ENCODE results near the gene NSMF.

The NSMF gene

DNA sequence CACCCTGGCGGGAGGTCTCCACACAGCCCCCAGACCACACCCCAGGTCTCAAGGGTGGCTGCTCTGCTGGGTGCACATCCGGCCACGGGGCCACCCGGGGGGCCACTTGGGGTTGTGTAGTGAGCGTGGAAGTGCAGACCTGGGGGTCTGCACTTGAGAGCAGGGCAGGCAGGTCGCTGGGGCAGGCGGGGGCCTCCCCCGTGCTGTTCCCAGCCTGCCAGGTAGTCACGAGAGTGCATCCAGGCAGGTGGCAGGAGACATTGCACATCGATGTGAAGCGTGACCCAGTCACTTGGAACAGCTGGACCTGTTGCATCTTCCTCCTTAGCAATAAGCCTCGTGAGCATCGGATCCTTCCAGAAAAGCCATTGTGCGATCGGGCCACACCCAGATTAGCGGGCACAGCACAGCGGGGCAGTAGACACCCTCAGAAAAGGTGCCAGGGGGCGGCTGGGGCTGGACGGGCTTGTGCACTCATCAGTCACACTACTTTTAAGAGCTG, 13.2 kb downstream of the NSMF start:
- DNase-seq (ENCODE audit: low read depth in 2 of 2), result no peak

DNA sequence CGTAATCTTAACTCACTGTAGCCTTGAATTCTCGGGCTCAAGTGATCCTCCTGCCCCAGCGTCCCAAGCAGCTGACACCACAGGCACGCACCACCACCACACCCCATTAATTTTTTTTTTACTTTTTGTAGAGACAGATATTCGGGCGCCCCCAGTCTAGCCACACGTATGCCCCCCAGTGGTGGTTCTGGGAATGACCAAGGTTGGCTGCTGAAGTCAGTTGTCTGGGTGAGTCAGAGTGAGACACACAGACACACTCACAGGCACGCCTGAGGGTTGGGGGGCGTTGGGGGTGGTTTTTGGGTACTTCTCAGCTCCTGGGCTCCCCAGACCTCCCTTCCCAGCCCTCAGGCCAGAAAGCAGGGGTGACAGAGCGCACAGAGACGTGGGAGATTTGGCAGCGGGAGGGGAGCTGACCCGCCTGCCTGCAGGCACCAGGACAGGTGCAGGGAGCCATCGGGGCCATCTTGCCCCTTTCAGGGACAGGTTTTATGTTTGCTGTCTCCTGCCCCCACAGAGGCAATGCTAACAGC, 13.8 kb downstream of the NSMF start:
- peak; percentile 68 to 75 for DNase-seq (ENCODE audit: low read depth in 2 of 2)

DNA sequence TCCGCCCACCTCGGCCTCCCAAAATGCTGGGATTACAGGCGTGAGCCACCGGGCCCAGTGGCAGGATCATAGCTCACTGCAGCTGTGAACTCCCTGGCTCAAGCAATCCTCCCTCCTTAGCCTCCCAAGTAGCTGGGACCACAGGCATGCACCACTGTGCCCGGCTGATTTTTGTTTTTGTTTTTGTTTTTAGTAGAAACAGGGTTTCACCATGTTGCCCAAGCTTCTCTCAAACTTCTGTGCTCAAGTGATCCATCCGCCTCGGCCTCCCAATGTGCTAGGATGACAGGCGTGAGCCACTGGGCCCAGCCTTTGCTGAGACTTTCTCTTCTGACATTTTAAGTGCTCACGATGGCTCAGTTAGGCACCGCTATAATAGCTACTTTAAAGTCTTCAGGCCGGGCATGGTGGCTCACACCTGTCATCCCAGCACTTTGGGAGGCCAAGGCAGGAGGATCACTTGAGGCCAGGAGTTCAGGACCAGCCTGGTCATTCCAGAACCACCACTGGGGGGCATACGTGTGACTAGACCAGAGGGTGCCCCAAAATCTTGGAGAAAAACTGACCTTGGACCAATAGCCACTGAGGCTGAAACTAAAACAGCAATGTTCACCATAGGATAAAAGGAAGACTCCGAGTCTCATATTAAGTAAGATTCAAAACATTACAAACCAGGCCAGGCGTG, 14.9 kb downstream of the NSMF start:
- DNase-seq (ENCODE audit: low read depth in 2 of 2), result no peak

DNA sequence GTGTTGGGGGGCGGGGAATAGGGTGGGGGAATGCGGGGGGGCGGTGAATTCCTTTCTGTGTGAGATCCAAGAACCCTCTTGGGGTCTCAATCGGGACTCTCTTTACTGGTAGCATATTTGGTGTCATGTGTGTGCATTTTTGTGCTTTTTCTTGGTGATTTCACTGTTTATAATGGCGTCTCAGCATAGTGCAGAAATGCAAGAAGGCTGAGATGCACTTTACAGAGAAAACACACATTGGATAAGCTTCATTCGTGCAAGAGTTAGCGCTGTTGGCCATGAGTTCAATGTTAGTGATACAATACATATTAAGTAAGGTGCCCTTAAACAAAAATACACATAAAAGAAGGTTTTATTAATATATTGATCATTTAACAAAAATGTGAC, 17.2 kb downstream of the NSMF start:
- no peak for DNase-seq (ENCODE audit: low read depth in 2 of 2)

DNA sequence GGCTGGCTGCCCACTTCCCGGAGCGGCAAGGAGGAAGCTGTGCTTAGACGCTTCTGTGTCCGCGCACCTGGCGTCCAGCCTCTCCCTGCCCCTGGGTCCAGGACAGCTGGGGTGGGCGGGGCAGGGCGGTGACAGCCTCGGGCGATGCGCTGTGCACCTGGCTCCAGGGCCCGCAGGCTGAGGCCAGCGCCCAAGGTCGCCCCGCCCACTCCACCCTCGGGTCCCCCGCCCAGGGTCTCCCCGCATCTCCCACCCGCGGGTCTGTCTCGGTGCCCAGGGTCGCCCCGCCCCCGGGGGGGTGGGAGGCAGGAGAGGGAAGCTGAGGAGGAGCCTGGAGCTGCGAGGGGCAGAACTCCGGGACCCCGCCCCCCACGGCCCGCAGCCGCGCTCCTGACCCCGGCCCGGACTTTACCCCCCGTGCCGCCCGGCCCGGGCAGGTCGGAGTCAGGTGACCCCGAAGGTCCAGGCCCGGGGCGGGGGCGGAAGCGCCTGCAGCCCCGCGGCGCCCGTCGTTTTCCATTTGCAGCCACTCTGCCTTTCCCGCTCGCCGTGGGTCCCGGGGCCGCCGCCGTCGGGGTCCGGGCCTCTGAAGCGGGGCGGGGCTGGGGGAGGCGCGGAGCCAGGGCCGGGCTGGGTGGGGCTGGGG, 17.7 kb downstream of the NSMF start, which contains the start of gene ENTPD8:
TSS of gene ENTPD8 (minus strand) at position 69 of the 646 bp plus-strand sequence. CDS start 3,072 bp downstream, outside the sequence.
- DNase-seq (ENCODE audit: low read depth in 2 of 2), result no peak

DNA sequence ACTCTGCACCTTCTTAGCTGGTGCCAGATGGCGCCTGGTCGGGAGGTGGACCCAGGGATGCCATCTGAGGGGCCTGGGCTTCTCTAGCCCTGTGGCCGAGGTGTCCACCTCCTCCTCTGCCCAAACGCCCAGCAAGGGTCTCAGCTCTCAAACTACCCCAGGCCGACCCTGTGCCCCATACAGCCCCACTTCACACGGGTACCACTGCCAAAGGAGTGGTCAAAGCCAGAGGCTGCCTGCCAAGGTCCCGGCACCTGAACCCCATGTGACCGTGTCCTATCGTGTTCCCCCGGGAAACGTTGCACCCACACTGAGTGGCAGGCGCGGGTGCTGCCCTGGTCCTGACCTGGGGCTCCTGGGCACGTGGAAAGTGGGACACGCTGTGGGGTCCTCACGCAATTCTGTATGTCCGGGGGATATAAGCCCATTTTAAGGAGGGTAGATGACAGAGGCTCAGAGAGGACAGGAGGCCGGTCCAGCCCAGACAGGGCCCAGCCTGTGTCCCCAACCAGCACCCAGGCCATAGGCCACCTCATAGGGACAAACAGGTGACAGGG, 19.9 kb downstream of the NSMF start:
- DNase-seq (ENCODE audit: low read depth in 2 of 2), result no peak

DNA sequence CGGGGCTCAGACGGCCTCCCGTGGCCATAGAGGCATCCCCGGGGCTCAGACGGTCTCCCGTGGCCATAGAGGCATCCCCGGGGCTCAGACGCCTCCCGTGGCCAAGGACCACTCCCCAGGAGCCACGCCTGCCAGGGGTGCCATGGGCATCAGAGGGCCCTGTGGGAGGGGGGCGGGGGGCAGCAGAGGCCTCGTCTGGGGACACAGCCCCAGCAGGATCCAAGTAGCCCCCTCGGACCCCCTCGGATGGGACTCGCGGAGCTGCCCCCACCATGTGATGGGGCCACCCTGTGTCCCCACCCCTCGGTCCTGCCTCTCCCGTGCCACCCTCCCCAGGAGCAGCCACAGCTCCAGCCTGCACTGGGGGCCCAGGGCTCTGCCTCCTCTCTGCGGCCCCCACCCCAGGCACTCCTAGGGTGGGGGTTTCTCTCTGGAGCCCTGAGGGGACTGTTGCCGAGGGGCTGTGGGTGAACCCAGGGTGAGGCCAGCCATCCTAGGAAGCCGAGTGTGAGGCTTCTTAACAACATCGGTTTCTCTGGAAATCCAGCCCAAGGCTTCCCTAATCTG, 20.5 kb downstream of the NSMF start:
- DNase-seq (ENCODE audit: low read depth in 2 of 2), result no peak

DNA sequence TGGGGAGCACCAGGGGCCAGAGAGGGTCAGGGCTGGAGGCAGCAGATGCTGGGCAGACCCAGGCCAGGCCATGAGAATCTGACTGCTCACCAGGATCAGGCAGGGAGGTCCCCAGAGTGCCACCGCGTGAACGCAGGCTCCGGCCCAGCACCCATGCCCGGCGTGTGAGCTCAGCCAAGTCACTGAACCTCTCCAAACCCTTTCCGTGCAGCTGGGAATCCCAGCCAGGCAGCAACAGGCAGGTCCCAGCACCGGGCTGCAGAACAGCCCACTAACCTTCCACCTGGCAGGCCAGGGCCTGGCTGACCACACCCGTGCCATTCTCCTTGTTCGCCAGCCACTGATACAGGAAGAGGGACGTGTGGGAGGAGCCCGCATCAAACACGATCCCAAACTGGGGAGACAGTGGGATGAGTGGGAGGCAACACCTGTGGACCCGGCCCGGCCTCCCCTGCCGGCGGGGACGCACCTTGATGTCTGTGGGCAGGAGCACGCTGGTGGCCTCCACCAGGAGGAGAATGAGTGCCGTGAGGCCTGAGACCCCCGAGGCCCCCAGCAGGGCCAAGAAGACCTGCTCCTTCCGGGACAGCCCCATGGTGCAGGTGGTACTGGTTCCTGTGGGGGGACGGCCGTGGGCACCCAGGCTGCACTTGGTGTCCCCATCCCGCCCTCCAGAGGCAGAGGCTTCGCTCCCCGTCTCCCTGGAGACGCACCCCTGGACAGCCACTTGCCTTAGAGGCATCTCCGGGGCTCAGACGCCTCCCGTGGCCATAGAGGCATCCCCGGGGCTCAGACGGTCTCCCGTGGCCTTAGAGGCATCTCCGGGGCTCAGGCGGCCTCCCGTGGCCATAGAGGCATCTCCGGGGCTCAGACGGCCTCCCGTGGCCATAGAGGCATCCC, 21.2 kb downstream of the NSMF start:
- DNase-seq (ENCODE audit: low read depth in 2 of 2), result no peak

DNA sequence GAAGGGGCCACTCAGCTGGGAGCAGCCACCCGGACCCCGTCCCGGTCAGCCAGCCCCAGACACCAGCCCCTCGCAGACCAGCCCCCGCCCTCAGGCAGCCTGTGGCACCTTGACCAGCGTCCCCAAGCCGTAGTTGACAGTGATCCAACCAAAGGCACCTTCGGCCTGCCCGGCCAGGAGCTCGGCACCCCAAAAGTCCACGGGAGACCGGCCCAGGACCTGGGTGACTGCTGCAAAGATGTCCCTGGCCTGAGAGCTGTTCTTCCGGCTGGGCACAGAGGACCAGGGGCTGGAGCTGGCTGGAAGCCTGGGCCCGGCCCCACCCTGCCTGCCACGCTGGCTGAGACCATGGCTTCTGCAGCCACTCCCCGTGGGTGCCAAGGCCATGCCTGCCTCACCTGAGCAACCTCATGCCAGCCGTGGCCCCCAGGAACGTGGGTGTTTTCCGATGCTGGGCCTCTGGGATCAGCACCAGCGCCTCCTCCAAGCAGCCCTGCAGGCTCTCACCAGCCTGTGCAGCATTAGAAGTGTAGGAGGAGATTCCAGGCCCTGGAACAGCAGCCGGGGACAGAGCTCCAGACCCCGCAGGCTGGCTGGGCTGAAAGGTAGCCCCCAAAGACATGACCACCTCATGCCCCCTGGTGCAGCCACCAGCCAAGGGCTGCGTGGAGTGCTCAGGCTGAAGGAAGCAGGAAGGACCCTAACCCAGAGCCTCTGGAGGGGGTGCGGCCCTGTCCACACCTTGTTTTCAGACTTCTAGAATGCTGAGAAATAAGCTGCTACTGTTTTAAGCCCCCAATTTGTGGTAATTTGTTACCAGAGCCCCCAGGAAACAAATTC, 22.2 kb downstream of the NSMF start:
- DNase-seq (ENCODE audit: low read depth in 2 of 2), result no peak

DNA sequence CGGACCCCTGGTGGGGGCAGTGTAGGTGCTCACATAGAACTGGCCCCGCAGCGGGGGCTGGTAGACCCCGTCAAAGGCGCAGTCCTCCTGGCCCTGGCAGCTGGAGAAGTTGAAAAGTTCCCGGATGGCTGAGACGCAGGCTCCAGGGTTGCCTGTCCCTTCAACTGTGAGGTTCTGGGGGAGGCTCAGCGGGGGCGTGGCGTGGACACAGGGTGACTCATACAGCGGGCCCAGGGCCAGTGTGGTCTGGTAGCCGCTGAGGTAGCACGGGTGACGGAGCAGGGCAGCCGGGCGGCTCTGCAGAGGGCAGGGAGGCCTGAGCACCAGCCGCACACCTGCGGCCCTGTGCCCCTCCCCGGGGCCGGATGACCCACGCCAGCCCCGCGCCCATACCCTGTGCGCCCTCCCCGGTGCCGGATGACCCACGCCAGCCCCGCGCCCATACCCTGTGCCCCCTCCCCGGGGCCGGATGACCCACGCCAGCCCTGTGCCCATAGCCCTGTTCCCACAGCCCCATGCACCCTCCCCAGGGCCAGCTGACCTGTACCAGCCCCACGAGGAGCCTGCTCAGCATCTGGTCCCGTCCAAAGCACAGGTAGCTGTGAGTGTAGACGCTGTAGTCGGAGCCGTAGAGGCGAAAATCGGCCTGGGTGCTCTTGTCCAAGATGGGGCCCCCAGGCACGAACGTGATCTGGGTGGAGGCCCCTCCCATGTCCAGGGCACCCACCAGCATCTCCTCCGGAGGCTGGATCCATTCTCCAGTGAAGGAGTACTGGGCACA, 23.0 kb downstream of the NSMF start:
- no peak for DNase-seq (ENCODE audit: low read depth in 2 of 2)

DNA sequence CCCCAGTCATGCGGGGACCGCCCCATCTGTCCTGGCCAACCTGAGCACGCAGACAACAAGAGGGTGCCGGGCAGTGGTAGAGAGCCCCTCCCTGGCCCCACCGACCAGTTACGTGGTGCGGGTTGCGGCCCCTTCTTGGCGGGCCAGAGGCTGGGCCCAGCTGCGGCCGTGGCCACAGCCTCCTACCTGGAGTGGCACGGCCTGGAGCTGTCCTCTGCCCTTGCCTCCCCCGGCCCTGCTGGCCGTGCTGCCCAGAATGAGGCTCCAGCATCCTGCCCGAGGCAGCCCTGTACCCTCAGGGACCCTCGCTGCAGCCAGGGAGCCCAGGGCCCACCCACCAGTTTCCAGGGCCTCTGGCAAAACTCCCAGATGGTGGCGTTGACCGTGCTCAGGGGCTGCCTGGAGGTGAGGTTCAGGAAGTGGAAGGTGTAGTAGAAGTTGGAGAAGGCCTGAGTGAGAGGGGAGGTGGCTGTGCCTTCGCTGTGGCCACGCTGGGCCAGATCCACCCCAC, 23.7 kb downstream of the NSMF start:
- DNase-seq (ENCODE audit: low read depth in 2 of 2), result no peak

DNA sequence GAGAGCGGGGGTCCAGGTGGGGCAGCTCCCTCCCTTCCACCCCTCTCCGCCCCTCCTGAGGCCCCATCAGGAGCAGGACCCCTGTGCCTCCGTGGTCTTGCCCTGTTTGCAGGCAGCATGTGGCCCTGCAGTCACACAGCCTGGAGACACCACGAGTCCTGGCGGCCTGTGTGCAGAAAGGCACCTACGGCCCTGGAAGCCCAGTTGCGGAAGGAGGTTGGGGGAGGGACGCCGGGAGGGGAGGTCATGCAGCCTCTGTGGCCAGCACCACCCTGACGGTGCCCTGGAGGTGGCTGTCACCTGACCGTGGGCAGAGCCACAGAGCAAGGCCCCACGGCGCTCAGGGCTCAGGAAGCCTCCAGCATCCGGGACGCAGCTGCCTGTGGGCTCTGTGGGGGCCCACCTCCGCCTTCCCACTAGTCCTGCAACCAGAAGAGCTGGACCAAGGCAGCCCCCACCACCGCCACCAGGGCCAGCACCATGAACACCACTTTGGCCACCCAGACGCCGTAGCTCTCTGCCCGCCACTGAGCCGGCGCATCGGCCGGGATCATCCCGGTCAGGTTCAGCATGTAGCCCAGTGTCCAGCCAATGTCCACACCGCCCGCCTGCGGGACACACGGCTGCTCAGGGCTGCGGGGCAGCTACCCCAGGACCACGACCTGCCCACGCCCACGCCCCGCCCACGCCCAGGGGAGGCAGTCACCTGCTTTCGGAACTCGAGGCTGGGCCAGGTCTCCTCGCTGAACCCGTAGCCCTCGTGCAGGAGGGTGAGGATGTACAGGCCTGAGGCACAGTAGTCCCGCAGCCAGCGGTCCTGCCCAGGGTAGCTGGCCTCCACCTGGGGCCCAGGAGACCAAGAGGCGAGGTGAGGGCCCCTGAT, 24.4 kb downstream of the NSMF start:
- DNase-seq (ENCODE audit: low read depth in 2 of 2), result no peak

DNA sequence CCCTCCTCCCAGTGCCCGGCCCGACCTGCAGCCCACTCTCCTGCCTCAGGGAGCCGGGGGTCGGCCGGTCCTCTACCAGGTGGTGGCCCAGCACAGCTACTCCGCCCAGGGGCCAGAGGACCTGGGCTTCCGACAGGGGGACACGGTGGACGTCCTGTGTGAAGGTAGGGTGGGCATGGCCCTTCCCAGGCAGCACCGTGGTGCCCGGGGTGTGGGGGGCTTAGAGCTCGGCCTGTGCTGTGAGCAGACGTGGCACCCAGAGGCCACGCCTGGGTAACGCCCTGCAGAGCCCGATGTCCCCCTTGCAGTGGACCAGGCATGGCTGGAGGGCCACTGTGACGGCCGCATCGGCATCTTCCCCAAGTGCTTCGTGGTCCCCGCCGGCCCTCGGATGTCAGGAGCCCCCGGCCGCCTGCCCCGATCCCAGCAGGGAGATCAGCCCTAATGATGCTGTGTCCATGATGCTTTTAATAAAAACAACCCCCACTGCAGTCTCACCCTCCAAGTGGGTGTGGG, 25.2 kb downstream of the NSMF start:
- DNase-seq (ENCODE audit: low read depth in 2 of 2), result no peak

DNA sequence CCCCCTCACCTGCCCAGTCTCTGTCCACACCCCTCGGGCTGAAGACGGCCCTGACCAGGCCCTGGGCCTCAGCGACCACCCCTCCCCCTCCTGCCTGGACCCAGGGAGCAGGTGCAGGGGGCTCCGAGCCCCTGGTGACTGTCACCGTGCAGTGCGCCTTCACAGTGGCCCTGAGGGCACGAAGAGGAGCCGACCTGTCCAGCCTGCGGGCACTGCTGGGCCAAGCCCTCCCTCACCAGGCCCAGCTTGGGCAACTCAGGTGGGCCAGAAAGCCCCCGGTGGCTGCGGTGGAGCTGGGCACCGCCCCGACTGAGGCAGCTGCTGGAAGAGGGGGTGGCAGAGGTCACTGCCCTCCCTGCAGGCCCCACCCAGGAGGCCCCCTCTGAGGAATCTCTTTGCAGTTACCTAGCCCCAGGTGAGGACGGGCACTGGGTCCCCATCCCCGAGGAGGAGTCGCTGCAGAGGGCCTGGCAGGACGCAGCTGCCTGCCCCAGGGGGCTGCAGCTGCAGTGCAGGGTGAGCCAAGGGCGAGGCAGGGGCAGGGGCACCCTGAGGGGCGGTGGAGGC, 25.7 kb downstream of the NSMF start:
- DNase-seq (ENCODE audit: low read depth in 2 of 2), result no peak

DNA sequence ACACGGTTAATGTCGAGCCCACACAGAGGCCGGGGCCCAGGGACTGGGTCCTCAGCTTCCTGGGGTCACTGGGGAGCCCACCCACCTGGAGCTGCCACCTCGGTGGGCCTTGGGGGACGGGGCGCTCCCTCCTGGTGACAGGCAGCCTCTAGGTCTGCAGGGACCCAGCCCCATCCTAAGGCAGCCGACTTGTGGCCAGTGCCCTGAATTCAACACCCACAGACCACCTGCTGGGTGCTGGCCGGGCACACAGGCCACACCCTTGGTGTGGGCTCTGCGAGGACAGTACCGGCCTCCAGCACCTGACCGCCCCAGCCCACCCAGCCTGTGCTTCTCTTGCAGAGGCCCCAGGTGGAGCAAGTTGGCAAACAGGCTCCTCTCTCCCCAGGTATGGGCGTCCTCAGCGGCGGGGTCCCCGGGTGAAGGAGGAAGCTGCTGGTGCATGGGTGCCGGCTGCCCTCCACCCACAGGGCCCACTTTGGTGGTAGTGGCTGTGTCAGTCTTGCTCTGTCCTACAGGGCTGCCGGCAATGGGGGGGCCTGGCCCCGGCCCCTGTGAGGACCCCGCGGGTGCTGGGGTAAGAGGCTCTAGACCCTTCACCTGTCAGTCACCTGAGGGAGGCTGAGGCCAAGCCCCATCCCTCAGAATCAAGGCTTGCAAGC, 26.3 kb downstream of the NSMF start:
- no peak for DNase-seq (ENCODE audit: low read depth in 2 of 2)

DNA sequence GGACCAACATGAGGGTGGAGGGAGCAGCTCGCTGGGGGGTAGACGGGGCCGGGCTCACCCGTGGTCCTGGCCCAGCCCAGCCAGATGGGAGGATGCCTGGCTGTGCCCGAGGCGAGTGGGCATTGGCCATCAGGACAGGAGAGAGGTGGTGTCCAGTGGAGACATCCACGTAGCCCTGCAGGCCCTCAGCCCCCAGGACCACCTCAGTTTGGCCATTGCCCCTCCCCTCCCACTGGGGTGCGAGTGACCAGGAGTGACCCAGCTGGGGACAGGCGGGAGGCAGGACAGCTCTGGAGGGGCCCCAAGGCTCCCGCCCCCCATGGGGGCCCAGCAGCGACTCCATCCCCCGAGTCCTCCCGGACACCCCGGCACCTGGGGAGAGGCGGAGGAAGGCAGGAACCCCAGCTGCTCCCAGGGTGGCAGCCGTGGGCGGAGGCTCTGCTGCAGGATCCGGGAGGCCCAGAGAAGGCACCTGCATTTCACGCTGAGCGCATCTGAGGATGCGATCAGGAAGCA, 27.7 kb downstream of the NSMF start:
- DNase-seq (ENCODE audit: low read depth in 2 of 2), result no peak

DNA sequence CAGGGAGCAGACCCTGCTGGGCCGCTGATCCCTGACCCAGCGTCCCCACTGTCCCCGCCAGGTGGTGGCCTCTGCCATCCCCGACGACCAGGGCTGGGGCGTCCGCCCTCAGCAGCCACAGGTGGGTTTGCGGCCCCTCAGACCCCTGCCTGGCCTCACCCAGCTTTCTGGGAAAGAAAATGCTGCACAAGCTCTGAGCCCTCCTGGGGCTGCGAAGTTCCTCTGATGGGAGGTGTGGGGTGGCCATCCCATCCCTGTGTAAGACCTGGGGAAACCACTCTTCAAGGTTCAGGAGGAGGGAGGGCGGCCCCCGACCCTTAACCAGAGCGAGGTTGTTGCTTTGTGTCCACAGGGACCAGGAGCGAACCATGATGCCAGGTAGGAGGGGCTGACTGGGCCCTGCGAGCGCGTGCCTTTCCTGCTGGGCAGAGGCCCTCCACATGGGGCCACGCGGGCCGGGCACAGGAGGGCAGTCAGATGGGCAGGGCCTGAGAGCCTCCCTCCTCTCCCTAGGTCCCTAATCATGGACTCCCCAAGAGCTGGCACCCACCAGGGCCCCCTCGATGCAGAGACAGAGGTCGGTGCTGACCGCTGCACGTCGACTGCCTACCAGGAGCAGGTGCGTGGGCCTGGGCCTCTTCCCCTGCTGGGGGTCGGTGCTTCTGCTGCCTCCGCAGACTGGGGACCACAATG, 28.3 kb downstream of the NSMF start:
- no peak for DNase-seq (ENCODE audit: low read depth in 2 of 2)
